Eye (tissue), 1 donor: Measurements from ENCODE around the gene SCAMP4.

Experiments
- DNase-seq: peaks from one replicate; pipeline ENCODE4 v3.0.0-alpha.2; 2015

The SCAMP4 gene, protein sequence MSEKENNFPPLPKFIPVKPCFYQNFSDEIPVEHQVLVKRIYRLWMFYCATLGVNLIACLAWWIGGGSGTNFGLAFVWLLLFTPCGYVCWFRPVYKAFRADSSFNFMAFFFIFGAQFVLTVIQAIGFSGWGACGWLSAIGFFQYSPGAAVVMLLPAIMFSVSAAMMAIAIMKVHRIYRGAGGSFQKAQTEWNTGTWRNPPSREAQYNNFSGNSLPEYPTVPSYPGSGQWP

DNA sequence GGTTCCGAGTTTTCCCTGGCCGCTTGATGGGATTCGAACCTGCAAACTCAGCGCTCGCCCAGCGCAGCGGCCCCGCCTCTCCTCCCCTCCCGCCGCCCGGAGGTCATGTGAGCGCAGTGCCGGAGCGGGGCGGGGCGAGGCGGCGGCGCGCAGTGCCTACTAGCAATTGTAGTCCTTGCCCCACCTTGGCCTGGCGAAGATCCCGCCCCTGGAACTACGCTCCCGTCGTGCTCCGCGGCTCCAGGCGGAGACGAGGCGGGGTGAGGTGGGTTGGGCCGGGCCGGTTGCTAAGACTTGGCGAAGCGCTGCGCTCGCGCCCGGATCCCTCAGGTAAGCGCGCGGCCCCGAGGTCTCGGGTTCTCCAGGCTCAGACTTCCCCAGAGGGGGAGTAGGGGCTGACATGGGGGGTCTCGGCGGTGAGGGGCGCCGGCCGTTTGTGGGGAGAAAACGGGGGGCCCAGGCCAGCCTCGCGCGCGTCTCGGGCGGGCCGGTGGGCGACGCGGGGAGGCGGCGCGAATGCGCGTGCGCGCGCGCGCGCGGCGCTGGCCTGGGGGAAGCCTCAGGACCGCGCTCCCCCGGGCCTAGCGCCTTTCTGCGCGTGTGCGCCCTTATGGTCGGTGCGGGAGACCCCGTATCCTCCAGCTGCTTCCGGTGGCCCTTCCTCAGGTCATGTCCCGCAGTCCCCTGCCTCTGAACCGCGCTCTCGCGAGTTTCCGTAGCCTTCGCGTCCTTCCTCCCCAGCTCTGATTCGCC is at the start of gene SCAMP4, which contains the start of gene ADAT3:
SCAMP4 (plus strand) TSS at position 290 of the 753 bp plus-strand sequence. CDS start 9,621 bp downstream, outside the sequence.
ADAT3 (plus strand) TSS at position 290 of the 753 bp plus-strand sequence. CDS start 6,649 bp downstream, outside the sequence.
- peak; percentile 99 for DNase-seq

GRCh38 chr19:1855828-1856255 is 49.4 kb upstream of the SCAMP4 start:
- no peak for DNase-seq

DNA sequence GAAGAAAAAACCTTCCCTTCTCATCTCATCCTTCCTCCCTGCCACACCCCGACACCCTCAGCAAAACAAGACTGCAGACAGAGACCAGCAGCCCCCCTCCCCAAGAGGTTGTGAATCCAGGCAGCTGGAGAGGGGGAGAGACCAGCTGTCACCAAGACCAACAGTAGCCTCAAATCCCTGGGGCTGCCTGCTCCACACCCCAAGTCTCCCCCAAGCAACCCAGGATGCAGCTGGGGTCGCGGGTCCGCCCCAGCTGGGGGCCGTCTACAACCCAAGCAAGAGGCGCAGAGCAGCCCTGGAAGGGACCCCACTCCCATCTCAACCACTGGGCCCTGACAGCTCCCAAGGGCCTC is 48.9 kb upstream of the SCAMP4 start:
- peak; percentile 84 for DNase-seq

DNA sequence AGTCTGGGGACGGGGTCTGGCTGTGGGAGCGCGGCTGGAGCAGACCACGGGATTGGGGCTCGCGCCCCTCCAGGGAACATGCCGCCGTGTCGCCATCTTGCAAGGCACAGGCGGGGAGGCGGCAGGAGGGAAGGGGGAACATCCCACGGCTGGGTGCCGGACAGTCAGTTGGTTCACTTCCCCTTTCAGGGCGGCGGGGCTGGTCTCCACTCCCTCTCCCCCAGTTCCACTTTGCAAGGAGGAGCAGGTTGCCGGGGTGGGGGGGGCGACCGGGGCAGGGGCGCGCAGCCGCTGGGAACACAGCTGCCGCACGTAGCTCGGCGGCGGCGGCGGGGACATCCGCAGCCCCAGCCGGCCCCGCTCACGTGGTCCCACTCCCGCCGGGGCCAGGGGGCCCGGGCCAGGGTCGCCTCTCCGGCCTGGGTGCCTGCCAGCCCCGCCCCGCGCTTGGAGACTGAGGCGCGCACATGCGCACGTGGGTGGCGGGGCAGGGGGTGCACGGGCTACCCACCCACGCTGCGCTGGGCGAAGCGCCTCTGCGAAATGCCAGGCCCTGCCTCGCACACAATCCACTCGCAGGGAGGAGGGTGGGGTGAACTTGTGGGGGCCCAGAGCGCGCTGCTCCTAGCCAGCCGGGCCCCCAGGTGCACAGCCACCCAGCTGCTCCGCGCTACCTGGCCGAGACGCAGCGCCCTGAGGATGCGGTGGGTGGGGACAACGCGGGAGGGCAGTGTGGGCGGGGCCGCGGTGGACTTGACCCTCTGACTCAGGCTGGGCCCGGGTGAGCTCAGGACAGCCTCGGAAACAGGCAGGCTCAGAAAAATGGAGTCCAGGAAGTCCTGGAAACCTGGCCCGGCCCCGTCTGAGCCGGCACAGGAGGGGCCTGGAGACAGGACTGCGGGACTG is 48.2 kb upstream of the SCAMP4 start:
- DNase-seq, result peak; percentile 78

- DNase-seq, result peak; percentile 19
Measured at GRCh38 chr19:1857648-1858326, 47.4 kb upstream of the SCAMP4 start.

DNA sequence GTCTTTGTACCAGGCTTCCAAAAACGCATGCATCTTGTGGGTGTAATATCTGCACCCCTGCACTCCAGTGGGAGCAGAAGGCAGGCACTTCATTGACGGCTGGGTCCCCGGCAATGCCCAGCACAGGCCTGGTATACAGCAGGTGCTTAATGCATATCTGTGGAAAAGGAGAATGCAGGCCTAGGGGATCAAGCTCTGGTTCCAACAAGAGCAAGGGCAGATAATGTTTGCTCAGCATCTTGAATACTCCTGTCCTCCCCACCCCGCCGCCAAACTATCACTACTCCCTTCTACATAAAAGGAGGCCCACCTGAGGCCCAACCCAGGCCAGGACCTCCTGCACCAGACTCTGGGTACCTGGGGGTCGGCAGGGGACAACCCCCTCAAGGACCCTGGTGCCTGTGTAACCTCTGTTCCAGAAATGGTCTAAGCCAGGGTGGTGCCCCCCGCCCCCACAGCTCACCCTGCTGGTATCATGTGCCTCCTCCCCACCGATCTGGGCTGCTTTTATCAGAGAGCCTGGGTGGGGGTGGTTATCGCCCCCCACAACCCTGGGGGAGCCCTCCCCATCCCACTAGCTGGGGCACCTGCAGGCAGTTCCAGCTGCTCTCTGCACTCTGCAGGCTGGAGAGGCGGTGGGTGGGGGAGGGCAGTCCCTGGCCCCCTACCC is 46.7 kb upstream of the SCAMP4 start:
- DNase-seq, result no peak

GRCh38 chr19:1859331-1859781 is 45.8 kb upstream of the SCAMP4 start:
- peak; percentile 42 for DNase-seq

- DNase-seq, result peak; percentile 94
Measured at GRCh38 chr19:1860042-1860775, 45.0 kb upstream of the SCAMP4 start.

GRCh38 chr19:1860821-1861598 is 44.2 kb upstream of the SCAMP4 start:
- DNase-seq, result peak; percentile 14

DNA sequence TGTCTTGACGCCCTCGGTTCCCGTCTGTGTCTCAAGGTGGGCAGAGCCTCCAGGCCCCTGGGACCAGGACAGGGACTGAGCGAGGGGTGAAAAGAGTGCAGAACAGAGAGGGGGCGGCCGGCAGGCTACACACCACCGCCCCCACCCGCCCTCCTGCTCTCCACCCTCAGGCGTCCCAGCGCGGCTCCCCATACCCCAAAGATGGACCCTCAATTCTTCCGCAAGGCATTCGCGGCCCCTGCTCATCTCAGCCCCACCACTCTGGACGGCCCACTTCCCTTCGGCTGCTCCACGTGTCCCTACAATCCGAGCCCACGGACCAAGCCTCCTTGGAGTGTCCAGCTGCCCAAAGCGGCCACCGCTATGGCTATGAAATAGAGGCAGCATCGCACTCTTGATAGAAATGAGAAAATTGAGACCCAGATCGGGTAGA is 43.6 kb upstream of the SCAMP4 start:
- peak; percentile 44 for DNase-seq

- peak; percentile 50 for DNase-seq
Measured at GRCh38 chr19:1862068-1862423, 43.2 kb upstream of the SCAMP4 start.

GRCh38 chr19:1862424-1863327 is 42.5 kb upstream of the SCAMP4 start:
- DNase-seq, result peak; percentile 64

DNA sequence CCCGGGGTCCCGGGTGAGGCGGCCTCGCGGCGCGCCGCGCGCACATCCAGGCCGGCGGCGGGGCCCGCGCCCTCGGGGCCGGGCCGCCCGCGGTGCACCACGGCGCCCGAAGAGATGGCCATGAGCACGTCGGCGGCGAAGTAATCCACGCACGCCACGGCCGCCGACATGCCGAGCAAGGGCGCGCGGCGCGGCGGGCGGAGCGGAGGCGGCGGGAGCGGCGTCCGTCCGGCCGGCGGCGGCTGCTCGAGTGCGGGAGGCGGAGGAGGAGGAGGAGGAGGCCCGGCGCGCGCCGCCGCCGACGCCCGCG is 41.9 kb upstream of the SCAMP4 start, which contains the start of gene KLF16:
KLF16 (minus strand) TSS at position 252 of the 310 bp plus-strand sequence; CDS start at position 170, 82 bp downstream.
- no peak for DNase-seq

DNA sequence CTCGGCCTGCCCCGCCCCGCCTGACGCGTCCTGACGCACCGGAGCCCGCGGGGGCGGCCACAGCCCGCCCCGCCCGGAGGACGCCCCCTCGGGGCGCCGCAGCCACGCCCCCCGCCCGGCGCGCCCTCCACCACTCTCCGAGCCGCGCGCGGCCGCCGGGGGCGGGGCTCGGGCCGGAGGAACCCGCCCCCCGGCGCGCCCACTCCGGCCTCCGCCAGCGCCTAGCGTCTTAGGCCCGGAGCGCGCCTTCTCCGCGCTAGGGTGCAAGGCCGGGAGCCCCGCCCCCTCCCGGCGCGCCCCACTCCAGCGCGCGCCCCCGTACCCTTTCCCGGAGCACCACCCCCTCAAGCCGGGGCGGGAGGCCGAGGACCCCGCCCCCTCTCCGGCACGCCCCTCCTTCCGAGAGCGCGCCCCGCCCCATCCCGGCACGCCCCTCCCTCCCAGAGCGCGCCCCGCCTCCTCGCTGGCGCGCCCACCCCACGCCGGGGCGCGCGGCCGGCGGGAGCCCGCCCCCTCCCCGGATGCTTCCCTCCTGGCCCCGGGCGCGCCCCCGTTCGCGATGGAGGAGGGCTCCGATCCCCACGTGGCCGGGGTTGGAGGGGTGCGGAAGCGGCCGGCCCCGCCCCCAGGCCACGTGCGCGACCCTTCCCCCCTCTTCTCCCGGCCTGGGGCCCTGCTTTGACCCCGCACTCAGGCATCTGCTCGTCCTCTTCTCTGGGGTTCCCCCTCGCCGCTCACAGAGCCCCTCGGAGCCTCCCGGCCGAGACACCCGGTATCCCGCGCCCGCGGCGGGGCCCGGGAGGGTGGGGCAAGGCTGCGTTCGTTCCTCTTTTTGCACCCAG is 41.3 kb upstream of the SCAMP4 start:
- DNase-seq, result peak; percentile 95

GRCh38 chr19:1864480-1865171 is 40.6 kb upstream of the SCAMP4 start:
- DNase-seq, result peak; percentile 76

DNA sequence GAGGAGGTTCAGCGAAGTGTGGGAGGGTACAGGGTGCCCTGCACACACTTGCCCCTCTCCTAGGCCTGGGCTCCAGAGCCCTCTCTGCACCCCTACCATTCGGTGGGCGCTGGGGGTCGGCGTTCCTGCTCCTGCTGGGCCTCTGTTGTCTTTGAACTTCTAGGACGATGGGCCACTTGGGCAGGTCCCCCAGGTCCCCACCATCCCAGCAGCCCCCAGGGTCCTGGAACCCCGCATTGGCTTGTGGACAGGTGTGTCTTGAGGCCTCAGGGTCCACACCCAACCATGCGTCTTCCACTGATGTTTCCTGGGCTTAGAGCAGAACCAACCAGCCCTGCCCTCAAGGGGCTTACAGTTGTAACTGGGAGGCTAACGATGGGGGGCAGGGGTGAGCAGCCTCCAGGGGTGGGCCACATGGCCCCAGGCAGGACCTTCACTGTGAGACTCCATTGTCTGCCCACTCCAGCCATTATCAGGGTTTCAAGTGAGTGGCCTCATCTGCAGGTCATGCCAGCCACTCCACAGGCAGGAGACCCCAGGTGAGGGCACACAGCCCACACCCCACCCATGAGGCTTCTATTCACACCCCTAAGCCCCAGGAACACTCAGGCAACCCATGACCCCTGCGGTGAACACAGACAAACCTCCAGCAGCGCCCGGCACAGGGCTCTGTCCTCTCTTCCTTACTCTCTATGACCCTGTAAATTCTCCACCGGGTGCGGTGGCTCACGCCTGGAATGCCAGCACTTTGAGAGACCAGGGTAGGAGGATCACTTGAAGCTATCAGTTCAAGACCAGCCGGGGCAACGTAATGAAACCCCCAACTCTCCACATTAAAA is 39.8 kb upstream of the SCAMP4 start:
- no peak for DNase-seq
